K562 (cell line): ENCODE data around the gene SH3BGRL2. TPM values are rescaled to one million over a fixed set of nuclear protein-coding genes. Genes with fewer than 3 reads are reported as not detected.

Experiments
- ATF1 ChIP-seq, 2 experiments: fragments of 450-650 bp in 1 of 2; IDR thresholded peaks; 2 replicates each; pipeline ENCODE4 v1.6.1; 2016; ENCODE audit warnings: missing compliant biosample characterization in 1 of 2, missing genetic modification characterization in 1 of 2
- CTBP1 ChIP-seq: fragments of 450-650 bp; IDR thresholded peaks from 2 replicates; pipeline ENCODE4 v1.6.1; 2016; ENCODE audit warnings: borderline replicate concordance
- CTCF ChIP-seq, 3 experiments: IDR thresholded peaks in 2 of 3; conservative IDR thresholded peaks in 1 of 3; 2 replicates each; pipeline ENCODE4 v1.5.1; 2011 to 2012; ENCODE audit warnings: low read length in 3 of 3, mild to moderate bottlenecking in 3 of 3, control low read depth in 2 of 3, improper control_type of control experiment in 1 of 3, inconsistent platforms in 1 of 3, low read depth in 1 of 3, mixed read lengths in 1 of 3, moderate library complexity in 1 of 3; ENCODE audit not compliant: insufficient read depth in 2 of 3
- ELF1 ChIP-seq: fragments of 200-800 bp; sonication (Bioruptor generic); IDR thresholded peaks from 2 replicates; pipeline ENCODE4 v1.6.1; 2016; ENCODE audit warnings: missing genetic modification characterization, missing compliant biosample characterization
- REST ChIP-seq, 2 experiments: fragments of 450-650 bp; formaldehyde crosslinking in 1 of 2; IDR thresholded peaks; 2 replicates each; pipeline versions ENCODE4 v1.4.0 to v1.6.1; 2014 to 2020; ENCODE audit warnings: mild to moderate bottlenecking in 2 of 2, borderline replicate concordance in 1 of 2, low read depth in 1 of 2
- TBP ChIP-seq: optimal IDR thresholded peaks from 2 replicates; pipeline ENCODE3; 2011; ENCODE audit warnings: low read depth, low read length, improper control_type of control experiment
- THRAP3 ChIP-seq: fragments of 450-650 bp; IDR thresholded peaks from 2 replicates; pipeline ENCODE4 v1.6.1; 2016; ENCODE audit warnings: mild to moderate bottlenecking, inconsistent platforms, borderline replicate concordance
- polyA plus RNA-seq, 8 experiments: library from polyadenylated mRNA; depleted of rRNA in 4 of 8; stranded (reverse) in 5 of 8; unstranded in 3 of 8; fragments of >200 nt; fragmentation: Nextera tagmentation in 2 of 8; fragmentation: Illumina TruSeq in 1 of 8; extraction: Ambion mirVana in 2 of 8; extraction: Trizol in 1 of 8; gene quantifications; 2 replicates each; pipeline versions ENCODE4 v1.2.1 to v1.2.3, GENCODE V29; 2011 to 2014; ENCODE audit warnings: inconsistent platforms in 1 of 8, missing spikeins in 1 of 8
- total RNA-seq, 7 experiments: library from RNA; depleted of rRNA in 6 of 7; stranded (reverse); fragments of >200 nt in 6 of 7; fragmentation: Illumina TruSeq in 2 of 7; extraction: Trizol in 2 of 7; gene quantifications; 2 replicates each; pipeline versions ENCODE4 v1.2.1 to v1.2.3, GENCODE V29; 2011 to 2021; ENCODE audit warnings: low replicate concordance in 1 of 7
- TF ChIP-seq, protein P1 (sequence below): fragments of 250-450 bp; sonication (Bioruptor Pico); IDR thresholded peaks from 2 replicates; pipeline ENCODE4 v1.9.0; 2021; ENCODE audit warnings: mild to moderate bottlenecking, inconsistent platforms
- TF ChIP-seq, protein P2 (sequence below): sonication (generic); formaldehyde crosslinking; IDR thresholded peaks from 2 replicates; pipeline ENCODE4 v1.8.0; 2022; ENCODE audit warnings: missing genetic modification reagents, mild to moderate bottlenecking, moderate library complexity, borderline replicate concordance

SH3BGRL2 gene
- total and polyA plus RNA-seq, 9 of the 15 experiments (the other 6 are each of a cell fraction or from before 2014, with no cell fraction given), result 4.4 to 12.1 (median 7.3) TPM

DNA sequence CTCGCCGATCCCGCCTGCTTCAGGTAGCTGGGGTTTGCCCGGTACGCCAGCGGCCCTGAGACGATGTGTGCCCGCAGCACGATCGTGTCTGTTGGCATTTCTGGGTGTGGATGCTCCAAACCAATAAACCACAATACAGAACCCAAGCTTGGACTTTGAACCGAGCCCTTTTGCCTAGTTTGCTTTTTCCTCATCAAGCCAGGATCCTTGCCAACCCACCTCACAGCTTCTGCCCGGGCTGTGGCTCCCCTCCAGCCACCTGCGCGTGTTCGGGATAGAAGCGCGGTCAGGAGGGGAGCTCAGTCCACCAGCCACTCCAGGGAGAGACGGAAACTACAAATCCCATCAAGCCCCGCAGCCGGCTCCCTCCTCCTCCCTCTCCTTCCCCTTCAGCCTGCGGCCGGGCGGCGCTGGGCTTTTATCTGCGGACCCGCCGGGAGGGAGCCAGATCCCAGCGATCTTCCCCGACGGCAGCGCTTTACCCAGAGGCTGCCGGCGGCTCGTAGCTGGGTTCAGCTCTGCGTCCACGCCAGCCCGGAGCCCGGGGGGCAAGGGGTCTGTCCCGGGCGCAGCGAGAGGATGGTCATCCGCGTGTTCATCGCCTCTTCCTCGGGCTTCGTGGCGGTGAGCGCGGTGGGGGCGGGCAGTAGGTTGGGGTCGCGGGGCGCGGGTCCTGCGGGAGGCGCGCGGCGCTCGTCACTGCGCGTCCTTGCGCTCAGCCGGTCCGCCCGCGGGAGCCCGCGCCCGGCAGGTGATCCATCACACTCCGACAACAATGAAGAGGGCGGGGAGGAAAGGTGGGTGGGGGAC is at the start of gene SH3BGRL2 (continued):
- TF ChIP-seq, protein P1, sequence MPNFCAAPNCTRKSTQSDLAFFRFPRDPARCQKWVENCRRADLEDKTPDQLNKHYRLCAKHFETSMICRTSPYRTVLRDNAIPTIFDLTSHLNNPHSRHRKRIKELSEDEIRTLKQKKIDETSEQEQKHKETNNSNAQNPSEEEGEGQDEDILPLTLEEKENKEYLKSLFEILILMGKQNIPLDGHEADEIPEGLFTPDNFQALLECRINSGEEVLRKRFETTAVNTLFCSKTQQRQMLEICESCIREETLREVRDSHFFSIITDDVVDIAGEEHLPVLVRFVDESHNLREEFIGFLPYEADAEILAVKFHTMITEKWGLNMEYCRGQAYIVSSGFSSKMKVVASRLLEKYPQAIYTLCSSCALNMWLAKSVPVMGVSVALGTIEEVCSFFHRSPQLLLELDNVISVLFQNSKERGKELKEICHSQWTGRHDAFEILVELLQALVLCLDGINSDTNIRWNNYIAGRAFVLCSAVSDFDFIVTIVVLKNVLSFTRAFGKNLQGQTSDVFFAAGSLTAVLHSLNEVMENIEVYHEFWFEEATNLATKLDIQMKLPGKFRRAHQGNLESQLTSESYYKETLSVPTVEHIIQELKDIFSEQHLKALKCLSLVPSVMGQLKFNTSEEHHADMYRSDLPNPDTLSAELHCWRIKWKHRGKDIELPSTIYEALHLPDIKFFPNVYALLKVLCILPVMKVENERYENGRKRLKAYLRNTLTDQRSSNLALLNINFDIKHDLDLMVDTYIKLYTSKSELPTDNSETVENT (CRISPR knock-in tag), result peak; percentile 63; the same call in 1 of the 2 replicates
- TF ChIP-seq TBP (peak; percentile 87), ELF1 (tag) (0 out of 2 replicates have a peak, but pooled peaks have one; percentile 22), THRAP3 (no peak), CTCF (IDR thresholded peaks at IDR 0.05 in 2 of 3, conservative IDR thresholded peaks at IDR 0.05 in 1 of 3; ENCODE audit: insufficient read depth in 2 of 3, low read depth in 1 of 3, low read length in 3 of 3) (no peak), CTBP1 (peak; percentile 79), ATF1 (CRISPR knock-in tag; IDR thresholded peaks at IDR 0.05) (no peak), ATF1 (tag; IDR thresholded peaks at IDR 0.05) (peak; percentile 48), REST (IDR thresholded peaks at IDR 0.05; ENCODE audit: borderline replicate concordance) (no peak), REST (CRISPR knock-in tag; IDR thresholded peaks at IDR 0.05; ENCODE audit: low read depth) (no peak)
- TF ChIP-seq, protein P2, sequence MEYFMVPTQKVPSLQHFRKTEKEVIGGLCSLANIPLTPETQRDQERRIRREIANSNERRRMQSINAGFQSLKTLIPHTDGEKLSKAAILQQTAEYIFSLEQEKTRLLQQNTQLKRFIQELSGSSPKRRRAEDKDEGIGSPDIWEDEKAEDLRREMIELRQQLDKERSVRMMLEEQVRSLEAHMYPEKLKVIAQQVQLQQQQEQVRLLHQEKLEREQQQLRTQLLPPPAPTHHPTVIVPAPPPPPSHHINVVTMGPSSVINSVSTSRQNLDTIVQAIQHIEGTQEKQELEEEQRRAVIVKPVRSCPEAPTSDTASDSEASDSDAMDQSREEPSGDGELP (CRISPR knock-in tag), result peak; percentile 70
